NCI-H2029 treated with DMSO at 0.1 percent for 48 hours (cell line): ENCODE results near the gene SLC16A2.
"Not testable (repeated sequence)": the region's sequence is repeated elsewhere in the genome, so short reads cannot be mapped to it uniquely, and the experiment has no call there.

Experiments used
- DNase-seq: peaks from one replicate; lab custom pipeline; 2025; lab: John Stamatoyannopoulos, UW

The SLC16A2 gene

GRCh38 chrX:74446876-74447275 is 25.6 kb downstream of the SLC16A2 start:
- no peak for DNase-seq

DNA sequence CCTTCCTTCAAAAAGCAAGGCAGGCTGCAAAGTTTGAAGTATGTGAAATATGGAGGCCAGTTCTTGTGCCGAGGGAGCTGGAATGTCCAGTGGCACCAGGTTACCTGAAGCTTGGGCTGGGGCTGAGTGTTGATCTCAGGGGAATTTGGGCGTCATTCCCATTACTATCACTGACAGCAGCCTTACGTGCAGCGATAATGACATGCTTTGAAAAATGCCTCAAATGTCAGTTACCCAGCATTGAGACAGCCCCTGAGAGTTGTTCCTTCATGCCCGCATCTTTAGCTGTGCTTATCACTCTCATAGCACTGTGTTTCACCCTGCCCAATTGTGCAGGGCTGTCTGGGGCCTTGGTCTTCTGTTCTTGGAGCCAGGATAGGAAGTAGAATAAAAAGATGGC is 27.4 kb downstream of the SLC16A2 start:
- DNase-seq = no peak

DNA sequence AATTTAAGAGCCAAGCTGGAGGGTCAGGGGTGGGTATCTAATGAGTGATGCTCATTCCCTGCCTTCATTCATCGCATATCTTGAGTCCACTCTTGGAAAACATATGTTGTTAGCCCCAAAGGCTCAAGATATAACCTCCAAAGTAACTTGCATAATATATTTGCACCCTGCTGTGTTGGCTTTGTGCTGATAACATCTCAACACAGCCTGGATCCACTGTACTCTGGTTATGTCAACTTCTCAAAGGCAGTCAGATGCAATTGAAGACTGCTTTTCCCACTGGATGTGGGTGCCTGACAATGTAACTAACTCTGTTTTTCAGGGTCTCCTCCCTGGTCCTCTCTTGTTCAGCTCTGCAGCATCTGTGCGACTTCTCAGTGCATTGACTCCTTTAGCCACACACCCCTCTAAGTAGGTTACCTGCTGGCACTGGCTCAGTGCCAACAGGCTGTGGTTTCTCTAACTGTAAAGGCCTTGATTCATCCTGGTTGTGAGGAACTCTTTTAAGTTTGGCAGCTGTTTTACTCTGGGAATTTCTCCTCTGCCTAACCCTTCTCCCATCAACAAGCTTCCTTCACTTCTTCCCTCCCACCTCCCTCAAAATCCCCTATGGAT is 28.1 kb downstream of the SLC16A2 start:
- no peak for DNase-seq

DNA sequence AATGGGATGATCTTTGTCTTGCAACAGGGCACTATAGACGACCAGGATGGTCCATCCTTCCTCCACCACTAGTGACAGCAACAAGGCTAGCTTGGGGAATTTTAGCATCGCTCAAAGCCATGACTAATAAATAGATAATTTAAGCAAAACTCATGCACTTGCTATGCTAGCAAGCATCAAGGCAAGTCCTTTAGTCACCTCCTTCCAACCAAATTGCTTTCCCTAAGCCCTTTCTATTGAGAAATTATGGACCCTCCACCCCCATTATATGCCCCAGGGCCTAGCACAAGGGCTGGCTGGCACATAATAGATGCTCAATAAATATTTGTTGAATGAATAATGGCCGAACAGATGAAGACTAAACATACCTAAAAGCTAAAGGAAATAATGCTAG is 28.6 kb downstream of the SLC16A2 start:
- DNase-seq = no peak

- DNase-seq = no peak
Observed at GRCh38 chrX:74450803-74451449, 29.6 kb downstream of the SLC16A2 start.

- DNase-seq = no peak
Observed at GRCh38 chrX:74451450-74452198, 30.3 kb downstream of the SLC16A2 start.

- no peak for DNase-seq
Observed at GRCh38 chrX:74452199-74452481, 30.8 kb downstream of the SLC16A2 start.

- no peak for DNase-seq
Observed at GRCh38 chrX:74453178-74453577, 31.9 kb downstream of the SLC16A2 start.

DNA sequence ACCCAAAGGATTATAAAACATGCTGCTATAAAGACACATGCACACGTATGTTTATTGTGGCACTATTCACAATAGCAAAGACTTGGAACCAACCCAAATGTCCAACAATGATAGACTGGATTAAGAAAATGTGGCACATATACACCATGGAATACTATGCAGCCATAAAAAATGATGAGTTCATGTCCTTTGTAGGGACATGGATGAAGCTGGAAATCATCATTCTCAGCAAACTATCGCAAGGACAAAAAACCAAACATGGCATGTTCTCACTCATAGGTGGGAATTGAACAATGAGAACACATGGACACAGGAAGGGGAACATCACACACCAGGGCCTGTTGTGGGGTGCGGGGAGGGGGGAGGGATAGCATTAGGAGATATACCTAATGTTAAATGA is 32.9 kb downstream of the SLC16A2 start:
- DNase-seq = not testable (repeated sequence)

- no peak for DNase-seq
Observed at GRCh38 chrX:74458736-74459135, 37.4 kb downstream of the SLC16A2 start.

DNA sequence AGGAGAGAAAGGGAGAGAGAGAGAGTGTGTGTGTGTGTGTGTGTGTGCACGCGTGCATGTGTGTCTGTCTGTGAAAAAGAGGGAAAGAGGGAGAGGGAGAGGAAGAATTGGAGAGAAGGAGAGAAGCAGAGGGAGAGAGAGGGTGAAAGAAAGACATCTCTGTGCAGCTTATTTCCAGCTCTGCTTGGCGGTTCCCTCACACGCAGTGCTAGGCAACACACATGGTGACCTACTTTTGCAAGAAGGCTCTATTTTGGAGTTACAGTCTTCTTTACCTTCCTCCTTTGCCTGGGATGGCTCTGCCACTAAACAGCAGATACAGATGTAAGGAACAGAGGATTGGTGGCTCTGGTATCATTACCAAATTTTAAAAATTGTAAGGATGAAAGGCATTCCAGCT is 40.1 kb downstream of the SLC16A2 start:
- DNase-seq = no peak

- no peak for DNase-seq
Observed at GRCh38 chrX:74464722-74465121, 43.4 kb downstream of the SLC16A2 start.

DNA sequence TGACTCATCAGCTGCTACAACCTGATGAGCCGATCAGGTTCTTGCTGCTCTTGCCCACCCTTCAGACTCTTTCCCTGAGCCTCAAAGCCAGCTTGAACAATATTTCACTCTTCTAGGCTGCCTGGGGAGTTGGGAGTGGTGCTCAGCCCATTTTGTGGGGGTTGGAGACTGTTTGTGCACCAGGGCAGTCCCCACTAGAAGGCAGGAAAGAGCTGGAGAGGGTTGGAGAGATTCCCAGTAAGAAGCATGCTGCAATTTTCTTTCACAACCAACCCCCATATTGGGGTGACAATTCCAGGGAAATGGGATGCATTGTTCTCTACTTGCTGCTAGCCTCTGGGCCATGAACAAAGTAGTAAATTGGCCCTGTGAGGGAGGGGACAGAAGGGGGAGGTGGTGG is 44.1 kb downstream of the SLC16A2 start:
- no peak for DNase-seq

DNA sequence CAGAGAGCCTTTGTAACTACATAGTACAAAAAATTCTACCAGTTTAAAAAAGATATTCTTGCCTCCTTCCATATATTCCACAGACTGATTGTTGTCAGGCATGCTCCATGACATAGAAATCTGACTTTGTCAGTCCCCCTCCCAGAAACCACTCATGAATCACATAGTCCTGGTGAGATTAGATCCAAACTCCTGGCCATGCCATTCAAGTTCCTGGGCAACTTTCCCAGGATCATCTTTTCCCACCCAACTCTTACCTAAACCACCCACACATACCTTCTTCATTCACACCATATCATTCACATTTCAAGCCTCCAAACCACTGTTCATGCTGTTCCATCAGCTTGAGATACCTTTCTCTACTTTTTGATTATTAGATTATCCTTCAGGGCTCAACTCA is 46.4 kb downstream of the SLC16A2 start:
- no peak for DNase-seq

GRCh38 chrX:74473116-74473515 is 51.8 kb downstream of the SLC16A2 start:
- DNase-seq = not testable (repeated sequence)

DNA sequence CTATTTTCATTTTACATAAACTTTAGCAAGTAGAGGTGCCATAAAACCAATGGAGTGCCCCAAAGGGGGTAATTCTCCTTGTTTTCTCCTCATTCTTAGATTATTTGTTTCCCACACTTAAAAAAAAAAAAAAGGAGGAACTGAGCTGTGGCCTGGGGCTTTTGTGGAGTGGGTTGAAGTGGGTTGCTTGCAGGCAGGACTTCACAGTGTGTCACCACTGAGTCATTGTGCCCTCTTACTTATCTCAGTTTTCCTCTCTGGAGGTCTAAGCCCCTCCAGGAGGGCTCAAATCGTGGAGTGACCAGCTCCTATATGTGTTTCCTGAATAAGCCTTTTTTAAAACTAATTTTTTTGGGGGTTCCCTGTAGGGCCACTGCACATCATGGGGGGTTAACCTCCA is 69.0 kb downstream of the SLC16A2 start:
- DNase-seq = no peak

- no peak for DNase-seq
Observed at GRCh38 chrX:74492720-74493201, 71.5 kb downstream of the SLC16A2 start.

DNA sequence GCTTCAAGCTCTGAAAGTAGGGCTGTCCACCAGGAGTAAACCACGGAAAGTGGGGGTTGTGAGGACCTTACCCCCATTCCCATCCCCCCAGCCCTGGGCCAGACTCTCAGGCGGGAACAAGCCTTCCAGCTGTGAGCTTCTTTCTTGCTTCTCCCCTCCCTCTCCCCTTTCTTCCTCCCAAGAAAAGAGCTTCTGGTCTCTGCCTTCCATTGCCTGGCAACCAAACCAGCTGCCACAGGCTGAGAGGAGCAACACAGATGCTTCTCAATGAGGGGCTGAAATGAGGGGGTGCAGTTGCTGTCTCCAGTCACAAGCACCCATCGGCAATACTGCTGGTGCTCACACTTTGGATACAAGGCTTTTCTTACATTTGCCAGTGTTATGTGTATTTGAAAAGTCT is 72.5 kb downstream of the SLC16A2 start:
- no peak for DNase-seq

GRCh38 chrX:74498924-74499323 is 77.6 kb downstream of the SLC16A2 start:
- DNase-seq = no peak

DNA sequence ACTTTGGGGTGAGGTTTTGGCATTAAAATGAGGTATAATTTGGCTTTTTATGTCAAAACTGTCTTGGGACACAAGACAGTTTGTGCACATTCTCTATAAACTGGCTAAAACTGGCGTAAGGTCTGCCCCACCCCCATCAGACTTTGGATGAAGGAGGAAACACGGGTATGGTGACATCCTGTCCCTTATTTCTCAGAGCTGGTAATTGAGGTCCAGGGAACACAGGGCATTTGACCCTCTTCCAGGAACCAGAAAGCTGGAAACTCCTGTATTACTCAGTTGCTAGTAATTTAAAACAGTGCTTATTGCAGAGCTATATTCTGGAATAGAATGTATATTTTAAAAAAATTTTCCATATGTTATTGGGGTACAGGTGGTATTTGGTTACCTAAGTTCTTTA is 78.8 kb downstream of the SLC16A2 start:
- no peak for DNase-seq

DNA sequence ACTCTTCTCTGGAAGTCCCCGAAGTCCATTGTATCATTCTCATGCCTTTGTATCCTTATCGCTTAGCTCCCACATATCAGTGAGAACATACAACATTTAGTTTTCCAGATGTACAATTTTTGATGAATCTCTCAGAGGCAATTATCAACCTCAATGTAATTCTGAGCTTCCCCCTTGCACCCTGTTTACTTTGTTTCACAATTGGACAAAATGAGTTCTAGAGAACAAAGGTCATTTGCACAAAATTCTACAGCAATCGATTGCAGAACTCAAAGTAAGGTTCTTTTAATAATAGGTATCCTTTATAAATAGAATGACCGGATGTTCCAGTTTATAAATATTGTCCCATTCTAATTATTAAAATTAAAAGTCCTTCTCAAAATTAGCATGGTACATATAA is 79.3 kb downstream of the SLC16A2 start:
- no peak for DNase-seq

DNA sequence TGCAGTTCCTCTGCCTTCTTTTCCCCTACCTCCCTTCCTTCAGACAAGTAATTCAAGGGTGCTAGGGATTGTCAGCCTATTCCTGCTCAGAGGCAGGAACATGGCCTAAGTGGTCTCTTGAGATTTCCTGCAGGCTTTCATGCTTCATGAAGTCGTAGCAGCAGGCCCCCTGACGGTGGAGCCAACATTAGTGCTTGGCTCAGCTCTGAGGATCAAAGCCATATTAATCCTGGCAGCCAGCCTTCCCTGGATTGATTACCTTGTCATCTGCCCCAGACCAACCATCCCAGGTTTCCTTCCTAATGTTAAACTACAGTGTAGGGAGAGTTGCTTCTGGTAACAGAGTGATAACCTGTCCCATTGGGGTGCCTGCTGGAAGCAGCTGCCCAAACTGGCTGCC is 84.1 kb downstream of the SLC16A2 start:
- no peak for DNase-seq

DNA sequence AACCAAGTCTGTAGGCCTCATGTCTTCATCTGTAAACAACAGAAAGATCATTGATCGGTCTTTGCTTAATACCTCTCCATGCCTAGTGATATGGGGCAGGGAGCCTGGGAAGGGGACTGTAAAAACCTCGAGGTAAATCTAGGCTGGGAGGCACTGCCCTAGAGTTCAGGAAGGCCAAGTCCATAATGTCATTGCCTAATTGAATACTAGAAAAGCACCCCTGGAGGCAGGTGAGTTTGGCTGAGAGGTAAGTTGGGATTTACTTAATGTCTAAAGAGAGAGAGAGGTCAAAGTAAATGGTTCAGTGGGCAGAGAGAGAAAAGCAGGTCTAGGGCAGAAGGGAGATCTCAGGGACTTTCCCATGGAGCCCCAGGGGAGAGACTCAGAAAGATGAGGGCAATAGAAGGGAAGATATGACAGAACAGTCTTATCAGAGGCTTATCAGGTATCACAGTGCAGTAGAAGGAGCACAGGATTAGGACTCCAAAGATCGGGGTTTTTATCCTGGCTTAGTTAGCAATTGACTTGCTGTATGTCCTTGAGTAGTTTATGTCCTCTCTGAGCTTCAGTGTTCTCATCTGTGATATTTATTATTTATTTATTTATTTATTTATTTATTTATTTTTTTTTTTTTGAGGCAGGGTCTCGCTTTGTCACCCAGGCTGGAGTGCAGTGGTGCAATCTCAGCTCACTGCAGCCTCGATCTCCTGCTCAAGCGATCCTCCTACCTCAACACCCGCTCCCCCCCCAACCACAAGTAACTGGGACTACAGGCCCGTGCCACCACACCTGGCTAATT is 85.2 kb downstream of the SLC16A2 start:
- DNase-seq = no peak
